Measurements from ENCODE around the gene CHADL. TPM values are rescaled to one million over a fixed set of nuclear protein-coding genes. Genes with fewer than 3 reads are reported as not detected.

The CHADL gene
- total and polyA plus RNA-seq, 9 of the 15 experiments (the other 6 are each of a cell fraction or from before 2014, with no cell fraction given): not detected

GRCh38 chr22:41285441-41285819 lies 44.7 kb upstream of the CHADL start (continued):
- no peak for TF ChIP-seq ZSCAN32 (CRISPR knock-in tag; IDR thresholded peaks at IDR 0.05)
- no peak for TF ChIP-seq MXI1 (IDR thresholded peaks at IDR 0.05; ENCODE audit: low read depth, low read length)
- no peak for TF ChIP-seq VEZF1 (CRISPR knock-in tag; IDR thresholded peaks at IDR 0.05)
- TF ChIP-seq RBFOX2 (IDR thresholded peaks at IDR 0.05; ENCODE audit: low read depth, low read length): no peak
- no peak for TF ChIP-seq NFXL1 (CRISPR knock-in tag; IDR thresholded peaks at IDR 0.05)
- TF ChIP-seq ZNF282 (CRISPR knock-in tag; IDR thresholded peaks at IDR 0.05): no peak
- no peak for TF ChIP-seq HMG20A (CRISPR knock-in tag; conservative IDR thresholded peaks at IDR 0.05)
- no peak for TF ChIP-seq HDGF (IDR thresholded peaks at IDR 0.05)
- no peak for TF ChIP-seq RNF2 (IDR thresholded peaks at IDR 0.05)
- peak; percentile 67 for TF ChIP-seq JUN (IDR thresholded peaks at IDR 0.05; ENCODE audit: borderline replicate concordance, low read depth, low read length)
- no peak for TF ChIP-seq JUN (CRISPR knock-in tag; IDR thresholded peaks at IDR 0.05; ENCODE audit: borderline replicate concordance)
- TF ChIP-seq ATF6 (CRISPR knock-in tag; IDR thresholded peaks at IDR 0.05): no peak
- TF ChIP-seq ZNF436 (CRISPR knock-in tag; IDR thresholded peaks at IDR 0.05): no peak
- no peak for TF ChIP-seq HNRNPL (IDR thresholded peaks at IDR 0.05; ENCODE audit: low read depth, low read length)
- TF ChIP-seq NR0B1 (IDR thresholded peaks at IDR 0.05; ENCODE audit: partially characterized antibody): no peak
- TF ChIP-seq GABPB1 (CRISPR knock-in tag; IDR thresholded peaks at IDR 0.05): no peak
- TF ChIP-seq SIN3B (IDR thresholded peaks at IDR 0.05; ENCODE audit: low read depth): no peak
- no peak for TF ChIP-seq ATF7 (IDR thresholded peaks at IDR 0.05)
- no peak for TF ChIP-seq ZC3H8 (IDR thresholded peaks at IDR 0.05)
- no peak for TF ChIP-seq KLF6 (CRISPR knock-in tag; IDR thresholded peaks at IDR 0.05; ENCODE audit: borderline replicate concordance)
- no peak for TF ChIP-seq ZNF212 (CRISPR knock-in tag; IDR thresholded peaks at IDR 0.05)
- no peak for TF ChIP-seq CEBPZ (IDR thresholded peaks at IDR 0.05; ENCODE audit: borderline replicate concordance, low read depth, low read length)
- TF ChIP-seq ZNF77 (CRISPR knock-in tag; IDR thresholded peaks at IDR 0.05): no peak
